ENCODE data around the gene SLC18A3.

DNA sequence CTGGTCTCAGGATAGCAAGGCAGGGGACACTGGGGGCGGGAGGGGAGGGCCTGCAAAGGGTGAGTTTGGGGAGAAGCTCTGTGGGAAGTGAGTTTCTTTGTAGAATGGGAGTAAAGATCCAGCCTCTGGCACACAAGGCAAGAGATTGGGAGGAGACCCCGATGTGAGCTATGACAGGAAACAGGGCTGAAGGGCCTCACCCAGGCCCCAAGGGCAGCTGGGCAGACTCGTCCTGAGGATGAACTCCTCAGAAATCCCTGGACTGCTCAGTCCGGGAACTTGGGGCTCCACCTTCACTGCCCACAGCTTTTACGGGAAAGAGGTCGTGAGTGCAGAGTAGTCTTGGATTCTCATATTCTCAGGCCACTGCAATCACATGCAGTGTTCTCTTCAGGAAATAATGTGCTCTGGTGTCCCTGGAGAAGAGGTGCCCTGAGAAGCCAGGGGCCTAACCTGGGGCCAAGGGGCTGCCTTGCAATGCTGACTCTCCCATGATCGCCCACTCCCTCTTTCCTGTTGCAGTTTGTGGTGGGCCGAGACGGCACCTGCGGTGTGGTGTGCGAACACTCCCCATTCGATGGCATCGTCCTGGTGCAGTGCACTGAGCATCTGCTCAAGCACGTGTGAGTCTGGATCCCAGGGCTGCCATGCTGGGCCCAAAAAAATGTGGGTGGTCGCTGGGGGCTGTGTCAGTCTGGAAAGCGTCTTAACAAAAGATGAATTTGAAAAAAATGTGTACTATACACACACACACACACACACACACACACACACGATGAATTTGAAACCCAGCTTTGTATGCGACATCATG lies 38.1 kb downstream of the SLC18A3 start:
- TF ChIP-seq CTCF (IDR thresholded peaks at IDR 0.05) (no peak), POLR2A (IDR thresholded peaks at IDR 0.05) (no peak)
